ENCODE data around the gene MAP2K2.

- no peak for TF ChIP-seq CTCF (IDR thresholded peaks at IDR 0.05)
- no peak for TF ChIP-seq POLR2A (IDR thresholded peaks at IDR 0.05)
Measured at GRCh38 chr19:4161415-4162077, 37.6 kb upstream of the MAP2K2 start.
